HEK293 (cell line): Measurements from ENCODE around the gene BMPR1A.
A peak's percentile ranks its signal among the peaks of the same experiment; 100 is the strongest.

Source experiments
- CTCF ChIA-PET: fragments of 350-600 bp; formaldehyde crosslinking; extraction: SDS; loops from one replicate; lab custom pipeline; 2021; ENCODE audit warnings: antibody characterized with exemption; lab: Yijun Ruan, JAX
- POLR2A ChIA-PET: fragments of 300-600 bp; formaldehyde crosslinking; extraction: SDS; loops from one replicate; lab custom pipeline; 2020; ENCODE audit warnings: antibody characterized with exemption, inconsistent platforms; lab: Yijun Ruan, JAX
- H3K27ac ChIP-seq: fragments of 200-500 bp; sonication (Bioruptor generic); 2 replicates; pipeline ENCODE4 v1.5.1; 2014; ENCODE audit warnings: low read depth, low read length, control low read depth, inconsistent platforms; ENCODE audit errors: extremely low read depth
- H3K36me3 ChIP-seq, 2 experiments: fragments of 200-500 bp in 1 of 2; sonication (Bioruptor generic) in 1 of 2; 1 replicate in 1 of 2; 2 replicates in 1 of 2; pipeline ENCODE4 v1.5.1; 2014 to 2017; ENCODE audit warnings: inconsistent platforms in 2 of 2, low read length in 2 of 2; ENCODE audit not compliant: control insufficient read depth in 2 of 2, insufficient read depth in 1 of 2
- H3K4me1 ChIP-seq: fragments of 200-500 bp; sonication (Bioruptor generic); 2 replicates; pipeline ENCODE4 v1.5.1; 2014; ENCODE audit warnings: mild to moderate bottlenecking, low read length, inconsistent platforms; ENCODE audit not compliant: control insufficient read depth, insufficient read depth
- H3K4me3 ChIP-seq: 2 replicates; pipeline ENCODE4 v1.5.1; 2011; ENCODE audit warnings: low read depth, mild to moderate bottlenecking, control low read depth, low read length, moderate library complexity
- H3K9me3 ChIP-seq: fragments of 200-500 bp; sonication (Bioruptor generic); 2 replicates; pipeline ENCODE4 v1.5.1; 2014; ENCODE audit warnings: low read depth, low read length, inconsistent platforms; ENCODE audit not compliant: control insufficient read depth, insufficient read depth
- FEZF1 ChIP-seq: fragments of 450-650 bp; formaldehyde crosslinking; IDR thresholded peaks from 2 replicates; pipeline ENCODE4 v1.5.1; 2016; ENCODE audit warnings: missing biosample characterization, missing genetic modification characterization
- GLI4 ChIP-seq: fragments of 450-650 bp; formaldehyde crosslinking; IDR thresholded peaks from 2 replicates; pipeline ENCODE4 v1.5.1; 2016; ENCODE audit warnings: missing biosample characterization, missing genetic modification characterization
- GLIS2 ChIP-seq: fragments of 450-650 bp; formaldehyde crosslinking; IDR thresholded peaks from 2 replicates; pipeline ENCODE4 v1.5.1; 2016; ENCODE audit warnings: missing biosample characterization, missing genetic modification characterization
- MEIS1 ChIP-seq: sonication (generic); formaldehyde crosslinking; IDR thresholded peaks from 2 replicates; pipeline ENCODE4 v1.8.1; 2022; ENCODE audit warnings: missing genetic modification reagents, mild to moderate bottlenecking, borderline replicate concordance
- MZF1 ChIP-seq: fragments of 450-650 bp; formaldehyde crosslinking; IDR thresholded peaks from 2 replicates; pipeline ENCODE4 v1.5.1; 2017; ENCODE audit warnings: missing biosample characterization, missing genetic modification characterization, borderline replicate concordance
- OSR2 ChIP-seq: fragments of 450-650 bp; formaldehyde crosslinking; IDR thresholded peaks from 2 replicates; pipeline ENCODE4 v1.5.1; 2016; ENCODE audit warnings: missing biosample characterization, missing genetic modification characterization
- SALL2 ChIP-seq: fragments of 450-650 bp; formaldehyde crosslinking; IDR thresholded peaks from 2 replicates; pipeline ENCODE4 v1.5.0; 2017; ENCODE audit warnings: missing biosample characterization, mild to moderate bottlenecking, missing genetic modification characterization, borderline replicate concordance
- SETDB1 ChIP-seq: IDR thresholded peaks from one replicate; pipeline ENCODE4 v1.6.1; 2017; ENCODE audit warnings: mild to moderate bottlenecking, low read length, moderate library complexity, mixed read lengths; ENCODE audit not compliant: insufficient read length
- SP3 ChIP-seq: fragments of 450-650 bp; formaldehyde crosslinking; IDR thresholded peaks from 2 replicates; pipeline ENCODE4 v1.5.1; 2016; ENCODE audit warnings: missing biosample characterization, missing genetic modification characterization
- ZBTB1 ChIP-seq: fragments of 450-650 bp; formaldehyde crosslinking; IDR thresholded peaks from 2 replicates; pipeline ENCODE4 v1.5.1; 2016; ENCODE audit warnings: missing biosample characterization, missing genetic modification characterization
- ZBTB21 ChIP-seq: fragments of 450-650 bp; formaldehyde crosslinking; IDR thresholded peaks from 2 replicates; pipeline ENCODE4 v1.5.1; 2017; ENCODE audit warnings: missing biosample characterization, missing genetic modification characterization
- ZNF174 ChIP-seq: fragments of 450-650 bp; formaldehyde crosslinking; IDR thresholded peaks from 2 replicates; pipeline ENCODE4 v1.5.0; 2017; ENCODE audit warnings: missing biosample characterization, mild to moderate bottlenecking, missing genetic modification characterization
- ZNF202 ChIP-seq: fragments of 450-650 bp; formaldehyde crosslinking; IDR thresholded peaks from 2 replicates; pipeline ENCODE4 v1.5.1; 2016; ENCODE audit warnings: missing biosample characterization, missing genetic modification characterization, borderline replicate concordance
- ZNF223 ChIP-seq: fragments of 450-650 bp; formaldehyde crosslinking; IDR thresholded peaks from 2 replicates; pipeline ENCODE4 v1.5.1; 2016; ENCODE audit warnings: missing biosample characterization, missing genetic modification characterization
- ZNF24 ChIP-seq: fragments of 450-650 bp; formaldehyde crosslinking; IDR thresholded peaks from 2 replicates; pipeline ENCODE4 v1.5.1; 2016; ENCODE audit warnings: missing biosample characterization, missing genetic modification characterization
- ZNF366 ChIP-seq: fragments of 450-650 bp; formaldehyde crosslinking; conservative IDR thresholded peaks from 2 replicates; pipeline ENCODE4 v1.5.1; 2016; ENCODE audit warnings: missing biosample characterization, missing genetic modification characterization
- ZNF404 ChIP-seq: fragments of 450-650 bp; formaldehyde crosslinking; IDR thresholded peaks from 2 replicates; pipeline ENCODE4 v1.5.1; 2017; ENCODE audit warnings: missing biosample characterization, missing genetic modification characterization
- ZNF423 ChIP-seq: fragments of 450-650 bp; formaldehyde crosslinking; IDR thresholded peaks from 2 replicates; pipeline ENCODE4 v1.5.1; 2016; ENCODE audit warnings: missing biosample characterization, missing genetic modification characterization
- ZNF501 ChIP-seq: fragments of 450-650 bp; formaldehyde crosslinking; IDR thresholded peaks from 2 replicates; pipeline ENCODE4 v1.5.1; 2016; ENCODE audit warnings: missing biosample characterization, missing genetic modification characterization
- ZNF629 ChIP-seq: fragments of 450-650 bp; formaldehyde crosslinking; IDR thresholded peaks from 2 replicates; pipeline ENCODE4 v1.5.1; 2017; ENCODE audit warnings: missing biosample characterization, missing genetic modification characterization
- ZNF830 ChIP-seq: fragments of 450-650 bp; IDR thresholded peaks from 2 replicates; pipeline ENCODE4 v1.5.0; 2018; ENCODE audit warnings: missing biosample characterization, missing genetic modification characterization, low read depth, mild to moderate bottlenecking, moderate library complexity
- TF ChIP-seq, protein P1 (sequence below): fragments of 450-650 bp; formaldehyde crosslinking; IDR thresholded peaks from 2 replicates; pipeline ENCODE4 v1.5.1; 2017; ENCODE audit warnings: missing biosample characterization, missing genetic modification characterization
- TF ChIP-seq, protein P2 (sequence below): fragments of 450-650 bp; formaldehyde crosslinking; IDR thresholded peaks from 2 replicates; pipeline ENCODE4 v1.5.1; 2017; ENCODE audit warnings: missing biosample characterization, missing genetic modification characterization
- TF ChIP-seq, protein P3 (sequence below): fragments of 450-650 bp; formaldehyde crosslinking; IDR thresholded peaks from 2 replicates; pipeline ENCODE4 v1.5.1; 2016; ENCODE audit warnings: missing biosample characterization, missing genetic modification characterization, low read depth
- TF ChIP-seq, protein P4 (sequence below): fragments of 450-650 bp; formaldehyde crosslinking; IDR thresholded peaks from 2 replicates; pipeline ENCODE4 v1.5.1; 2016; ENCODE audit warnings: missing biosample characterization, missing genetic modification characterization

BMPR1A gene

DNA sequence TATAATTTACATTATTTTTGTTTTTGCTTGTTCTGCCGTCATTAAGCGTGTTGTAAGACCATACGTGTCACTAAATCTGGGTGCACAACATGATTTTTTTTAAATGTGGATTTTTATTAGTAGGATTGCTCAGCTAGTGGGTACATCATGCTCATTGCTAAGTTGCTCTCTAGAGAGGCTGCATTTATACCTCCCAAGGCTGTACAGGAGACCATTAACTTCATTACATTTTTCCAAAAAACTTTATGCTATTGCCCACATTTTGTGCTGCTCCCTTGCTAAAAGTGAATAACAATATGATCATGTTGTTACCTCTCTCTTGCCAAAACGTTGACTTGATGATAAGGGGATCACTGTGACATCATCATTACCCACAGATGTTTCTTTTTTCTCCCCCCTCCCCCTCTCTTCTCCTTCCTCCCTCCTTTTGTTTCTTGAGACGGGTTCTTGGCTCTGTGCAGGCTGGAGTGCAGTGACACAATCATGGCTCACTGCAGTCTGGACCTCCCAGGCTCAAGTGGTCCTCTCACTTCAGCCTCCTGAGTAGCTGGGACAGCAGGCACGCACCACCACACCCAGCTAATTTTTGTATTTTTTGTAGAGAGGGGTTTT is 65.1 kb downstream of the BMPR1A start:
- Histone ChIP-seq H3K9me3 (no peaks in the 10 kb centered on the region), H3K4me3 (no peak overlapping the region), H3K4me1 (peaks cover 8% of the 10 kb centered on the region), H3K36me3 (peaks cover 0 to 2% of the 10 kb centered on the region in 2 experiments; a peak in 2 of 3 replicates), H3K27ac (no peak overlapping the region)
- ChIA-PET CTCF (interaction anchor here (0.6 to 1.3 kb wide), 4 partner anchors 48 to 224 kb away, joined by 3 read pairs; no protein-coding TSS in a partner anchor), POLR2A (no interaction called here)
- TF ChIP-seq, protein P1, sequence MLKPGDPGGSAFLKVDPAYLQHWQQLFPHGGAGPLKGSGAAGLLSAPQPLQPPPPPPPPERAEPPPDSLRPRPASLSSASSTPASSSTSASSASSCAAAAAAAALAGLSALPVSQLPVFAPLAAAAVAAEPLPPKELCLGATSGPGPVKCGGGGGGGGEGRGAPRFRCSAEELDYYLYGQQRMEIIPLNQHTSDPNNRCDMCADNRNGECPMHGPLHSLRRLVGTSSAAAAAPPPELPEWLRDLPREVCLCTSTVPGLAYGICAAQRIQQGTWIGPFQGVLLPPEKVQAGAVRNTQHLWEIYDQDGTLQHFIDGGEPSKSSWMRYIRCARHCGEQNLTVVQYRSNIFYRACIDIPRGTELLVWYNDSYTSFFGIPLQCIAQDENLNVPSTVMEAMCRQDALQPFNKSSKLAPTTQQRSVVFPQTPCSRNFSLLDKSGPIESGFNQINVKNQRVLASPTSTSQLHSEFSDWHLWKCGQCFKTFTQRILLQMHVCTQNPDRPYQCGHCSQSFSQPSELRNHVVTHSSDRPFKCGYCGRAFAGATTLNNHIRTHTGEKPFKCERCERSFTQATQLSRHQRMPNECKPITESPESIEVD, result peak; percentile 47; the same call in 1 of the 2 replicates
- TF ChIP-seq SP3 (no peak), ZNF24 (tag by site-specific recombination) (no peak), MEIS1 (CRISPR knock-in tag) (no peak), ZNF404 (no peak), ZNF202 (tag by site-specific recombination) (no peak), GLIS2 (tag by site-specific recombination) (no peak), ZBTB1 (tag by site-specific recombination) (no peak), ZNF423 (no peak), MZF1 (tag by site-specific recombination) (0 out of 2 replicates have a peak, but pooled peaks have one; percentile 38), GLI4 (tag by site-specific recombination) (no peak), ZNF501 (tag by site-specific recombination) (no peak), OSR2 (no peak), ZNF174 (tag by site-specific recombination) (no peak), SALL2 (tag by site-specific recombination) (no peak), FEZF1 (tag by site-specific recombination) (no peak), ZBTB21 (peak; percentile 35; the same call in 1 of the 2 replicates), ZNF223 (tag by site-specific recombination) (no peak), ZNF366 (tag by site-specific recombination) (peak; percentile 52), SETDB1 (peak; percentile 21), ZNF830 (tag by site-specific recombination) (no peak), ZNF629 (tag by site-specific recombination) (peak; percentile 68)
- TF ChIP-seq, protein P2, sequence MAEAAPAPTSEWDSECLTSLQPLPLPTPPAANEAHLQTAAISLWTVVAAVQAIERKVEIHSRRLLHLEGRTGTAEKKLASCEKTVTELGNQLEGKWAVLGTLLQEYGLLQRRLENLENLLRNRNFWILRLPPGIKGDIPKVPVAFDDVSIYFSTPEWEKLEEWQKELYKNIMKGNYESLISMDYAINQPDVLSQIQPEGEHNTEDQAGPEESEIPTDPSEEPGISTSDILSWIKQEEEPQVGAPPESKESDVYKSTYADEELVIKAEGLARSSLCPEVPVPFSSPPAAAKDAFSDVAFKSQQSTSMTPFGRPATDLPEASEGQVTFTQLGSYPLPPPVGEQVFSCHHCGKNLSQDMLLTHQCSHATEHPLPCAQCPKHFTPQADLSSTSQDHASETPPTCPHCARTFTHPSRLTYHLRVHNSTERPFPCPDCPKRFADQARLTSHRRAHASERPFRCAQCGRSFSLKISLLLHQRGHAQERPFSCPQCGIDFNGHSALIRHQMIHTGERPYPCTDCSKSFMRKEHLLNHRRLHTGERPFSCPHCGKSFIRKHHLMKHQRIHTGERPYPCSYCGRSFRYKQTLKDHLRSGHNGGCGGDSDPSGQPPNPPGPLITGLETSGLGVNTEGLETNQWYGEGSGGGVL (tag by site-specific recombination), result peak; percentile 92
- TF ChIP-seq, protein P3, sequence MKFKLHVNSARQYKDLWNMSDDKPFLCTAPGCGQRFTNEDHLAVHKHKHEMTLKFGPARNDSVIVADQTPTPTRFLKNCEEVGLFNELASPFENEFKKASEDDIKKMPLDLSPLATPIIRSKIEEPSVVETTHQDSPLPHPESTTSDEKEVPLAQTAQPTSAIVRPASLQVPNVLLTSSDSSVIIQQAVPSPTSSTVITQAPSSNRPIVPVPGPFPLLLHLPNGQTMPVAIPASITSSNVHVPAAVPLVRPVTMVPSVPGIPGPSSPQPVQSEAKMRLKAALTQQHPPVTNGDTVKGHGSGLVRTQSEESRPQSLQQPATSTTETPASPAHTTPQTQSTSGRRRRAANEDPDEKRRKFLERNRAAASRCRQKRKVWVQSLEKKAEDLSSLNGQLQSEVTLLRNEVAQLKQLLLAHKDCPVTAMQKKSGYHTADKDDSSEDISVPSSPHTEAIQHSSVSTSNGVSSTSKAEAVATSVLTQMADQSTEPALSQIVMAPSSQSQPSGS, result peak; percentile 82
- TF ChIP-seq, protein P4, sequence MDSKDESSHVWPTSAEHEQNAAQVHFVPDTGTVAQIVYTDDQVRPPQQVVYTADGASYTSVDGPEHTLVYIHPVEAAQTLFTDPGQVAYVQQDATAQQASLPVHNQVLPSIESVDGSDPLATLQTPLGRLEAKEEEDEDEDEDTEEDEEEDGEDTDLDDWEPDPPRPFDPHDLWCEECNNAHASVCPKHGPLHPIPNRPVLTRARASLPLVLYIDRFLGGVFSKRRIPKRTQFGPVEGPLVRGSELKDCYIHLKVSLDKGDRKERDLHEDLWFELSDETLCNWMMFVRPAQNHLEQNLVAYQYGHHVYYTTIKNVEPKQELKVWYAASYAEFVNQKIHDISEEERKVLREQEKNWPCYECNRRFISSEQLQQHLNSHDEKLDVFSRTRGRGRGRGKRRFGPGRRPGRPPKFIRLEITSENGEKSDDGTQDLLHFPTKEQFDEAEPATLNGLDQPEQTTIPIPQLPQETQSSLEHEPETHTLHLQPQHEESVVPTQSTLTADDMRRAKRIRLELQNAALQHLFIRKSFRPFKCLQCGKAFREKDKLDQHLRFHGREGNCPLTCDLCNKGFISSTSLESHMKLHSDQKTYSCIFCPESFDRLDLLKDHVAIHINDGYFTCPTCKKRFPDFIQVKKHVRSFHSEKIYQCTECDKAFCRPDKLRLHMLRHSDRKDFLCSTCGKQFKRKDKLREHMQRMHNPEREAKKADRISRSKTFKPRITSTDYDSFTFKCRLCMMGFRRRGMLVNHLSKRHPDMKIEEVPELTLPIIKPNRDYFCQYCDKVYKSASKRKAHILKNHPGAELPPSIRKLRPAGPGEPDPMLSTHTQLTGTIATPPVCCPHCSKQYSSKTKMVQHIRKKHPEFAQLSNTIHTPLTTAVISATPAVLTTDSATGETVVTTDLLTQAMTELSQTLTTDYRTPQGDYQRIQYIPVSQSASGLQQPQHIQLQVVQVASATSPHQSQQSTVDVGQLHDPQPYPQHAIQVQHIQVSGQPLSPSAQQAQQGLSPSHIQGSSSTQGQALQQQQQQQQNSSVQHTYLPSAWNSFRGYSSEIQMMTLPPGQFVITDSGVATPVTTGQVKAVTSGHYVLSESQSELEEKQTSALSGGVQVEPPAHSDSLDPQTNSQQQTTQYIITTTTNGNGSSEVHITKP (tag by site-specific recombination), result no peak
